Stimulated activated CD4-positive, alpha-beta T cell treated with anti-CD3 and anti-CD28 coated beads, Interleukin-2, amount 100 ng/mL, for 24 hours (primary cell): ENCODE results near the gene KIF1A.
A peak's percentile ranks its signal among the peaks of the same experiment; 100 is the strongest.
"Not testable (repeated sequence)": the region's sequence is repeated elsewhere in the genome, so short reads cannot be mapped to it uniquely, and the experiment has no call there.

ENCODE experiments used
- DNase-seq, 2 donors: peaks; one replicate each; pipeline ENCODE4 v3.0.0-alpha.2; 2020

KIF1A gene

DNA sequence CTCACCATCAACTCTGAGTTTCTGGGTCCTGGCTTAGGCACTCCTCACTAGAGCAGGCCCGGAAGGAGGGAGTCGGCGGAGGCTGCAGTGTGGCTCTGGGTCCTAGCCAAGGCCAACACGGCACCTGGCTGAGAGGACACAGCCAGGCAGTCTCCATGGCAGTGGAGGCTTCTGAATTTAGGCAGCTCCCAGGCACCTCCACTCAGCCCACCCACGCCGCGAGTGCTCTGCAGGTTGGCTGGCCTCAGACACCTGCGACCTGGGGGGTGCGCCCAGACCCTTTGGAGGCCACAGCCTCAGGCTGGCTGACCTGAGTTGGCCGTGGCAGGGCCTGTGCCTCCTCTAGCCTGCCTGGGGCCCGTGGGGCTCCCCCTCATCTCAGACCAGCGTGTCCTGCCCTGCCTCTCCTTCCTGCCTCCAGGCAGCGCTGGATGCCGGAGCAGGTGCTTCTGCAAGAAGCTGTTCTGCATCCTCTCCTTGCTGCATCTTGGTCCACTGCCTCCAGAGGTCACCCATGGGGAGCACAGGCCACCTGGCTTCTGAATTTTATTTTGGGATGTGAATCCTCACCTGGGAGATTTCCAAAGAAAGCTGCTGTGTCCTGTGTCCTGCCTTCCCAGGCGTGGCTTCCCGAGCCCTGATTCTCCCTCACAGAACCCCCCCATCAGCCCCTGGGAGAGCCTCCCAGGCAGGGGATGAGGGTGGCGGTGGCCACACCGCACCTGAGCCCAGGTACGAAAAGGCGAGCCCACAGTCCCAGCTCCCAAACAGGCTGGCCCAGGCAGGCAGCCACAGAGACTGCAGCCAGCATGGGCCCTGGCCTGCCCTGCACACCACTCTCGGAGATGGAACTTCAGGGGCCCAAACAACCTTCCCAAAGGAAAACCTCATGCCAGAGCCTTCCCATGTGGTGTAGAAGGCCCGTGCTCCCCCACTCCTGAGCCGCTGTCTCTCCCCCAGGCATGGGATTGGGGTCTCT lies 105.0 kb downstream of the KIF1A start:
- DNase-seq, result no peak

DNA sequence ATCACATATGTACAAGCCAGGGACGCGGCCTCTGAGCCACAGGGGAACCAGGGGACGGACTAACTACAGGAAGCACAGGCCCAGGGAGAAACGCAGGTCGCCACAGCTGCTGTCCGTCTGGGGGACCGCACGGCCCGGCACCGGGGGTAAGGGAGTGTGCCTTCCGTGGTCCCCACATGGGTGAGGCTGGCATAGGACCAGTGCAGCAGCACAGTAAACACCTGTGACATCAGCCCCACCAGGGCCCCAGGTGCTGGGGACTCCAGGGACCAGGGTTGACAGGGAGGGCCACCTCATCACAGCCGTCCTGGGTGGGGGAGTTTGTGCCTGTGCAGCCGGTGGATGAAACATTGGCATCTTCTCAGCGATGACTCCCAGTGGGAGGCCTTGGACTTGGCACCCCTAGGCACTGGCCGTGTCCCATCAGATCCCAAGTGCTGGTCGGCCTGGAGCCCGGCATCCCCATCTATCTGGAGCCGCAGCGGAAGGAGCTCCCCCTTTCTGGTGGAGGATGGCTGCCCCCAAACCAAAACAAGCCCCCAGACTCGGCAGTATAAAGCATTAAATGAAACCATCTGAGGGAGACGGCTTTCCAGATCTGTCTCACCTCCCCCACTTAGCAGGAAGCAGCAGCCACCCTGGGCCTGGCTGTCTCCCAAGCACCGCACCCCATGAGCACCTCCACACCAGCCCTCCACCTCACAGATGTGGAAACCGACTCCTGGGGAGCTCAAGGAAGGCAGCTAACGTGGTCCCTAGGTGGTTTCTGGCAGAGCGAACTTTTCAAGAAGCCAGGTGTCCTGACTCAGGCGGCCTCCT lies 105.9 kb downstream of the KIF1A start:
- DNase-seq, result no peak

GRCh38 chr2:240713071-240713927 lies 106.7 kb downstream of the KIF1A start:
- no peak for DNase-seq

GRCh38 chr2:240712121-240712520 lies 107.9 kb downstream of the KIF1A start:
- no peak for DNase-seq

GRCh38 chr2:240711701-240712100 lies 108.3 kb downstream of the KIF1A start:
- no peak for DNase-seq

DNA sequence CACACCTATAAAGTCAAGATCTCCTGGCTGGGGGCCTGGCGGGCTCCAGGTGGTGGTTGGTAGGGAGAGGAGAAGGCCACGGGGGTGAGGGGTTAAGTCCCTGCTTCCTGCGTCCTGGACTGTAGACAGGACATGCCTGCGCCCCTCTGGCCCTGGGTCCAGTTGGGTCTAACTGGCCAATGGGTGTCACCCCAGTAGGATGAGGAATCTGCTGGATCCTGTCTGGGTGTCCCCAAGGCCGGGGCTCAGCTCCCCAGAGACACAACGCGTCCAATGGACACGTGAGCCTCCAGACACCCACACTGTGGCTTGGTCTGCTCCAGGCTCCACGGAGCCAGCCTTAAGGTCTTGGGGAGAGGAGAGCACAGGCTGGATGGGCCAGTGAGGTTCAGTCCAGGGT lies 108.7 kb downstream of the KIF1A start:
- no peak for DNase-seq

DNA sequence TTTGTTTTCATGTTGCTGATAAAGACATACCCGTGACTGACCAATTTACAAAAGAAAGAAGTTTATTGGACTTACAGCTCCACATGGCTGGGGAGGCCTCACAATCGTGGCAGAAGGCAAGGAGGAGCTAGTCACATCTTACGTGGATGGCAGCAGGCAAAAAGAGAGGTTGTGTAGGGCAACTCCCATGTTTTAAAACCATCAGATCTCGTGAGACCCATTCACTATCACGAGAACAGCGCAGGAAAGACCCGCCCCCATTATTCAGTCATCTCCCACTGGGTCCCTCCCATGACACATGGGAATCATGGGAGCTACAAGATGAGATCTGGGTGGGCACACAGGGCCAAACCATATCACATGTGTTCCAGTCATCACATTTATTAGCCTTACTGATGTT lies 111.6 kb downstream of the KIF1A start:
- no peak for DNase-seq

DNA sequence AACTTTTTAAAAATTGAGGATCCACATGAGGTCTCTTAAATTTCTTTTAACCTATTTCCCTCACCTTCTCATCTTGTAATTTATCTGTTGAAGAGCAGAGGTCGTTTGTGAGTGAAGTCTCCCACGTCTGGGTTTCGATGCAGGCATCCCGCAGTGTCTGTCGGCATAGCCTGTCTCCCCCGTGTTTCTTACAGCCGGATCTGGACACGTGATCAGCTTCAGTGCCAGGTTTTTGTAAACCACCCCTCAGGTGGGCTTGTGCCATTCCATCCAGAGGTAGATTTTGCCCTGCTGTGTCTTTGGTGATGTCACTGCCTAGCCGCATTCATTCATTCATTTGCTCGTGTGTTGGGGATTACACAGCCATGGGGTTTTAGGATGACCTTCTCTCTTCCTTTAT lies 112.2 kb downstream of the KIF1A start:
- DNase-seq, result no peak

DNA sequence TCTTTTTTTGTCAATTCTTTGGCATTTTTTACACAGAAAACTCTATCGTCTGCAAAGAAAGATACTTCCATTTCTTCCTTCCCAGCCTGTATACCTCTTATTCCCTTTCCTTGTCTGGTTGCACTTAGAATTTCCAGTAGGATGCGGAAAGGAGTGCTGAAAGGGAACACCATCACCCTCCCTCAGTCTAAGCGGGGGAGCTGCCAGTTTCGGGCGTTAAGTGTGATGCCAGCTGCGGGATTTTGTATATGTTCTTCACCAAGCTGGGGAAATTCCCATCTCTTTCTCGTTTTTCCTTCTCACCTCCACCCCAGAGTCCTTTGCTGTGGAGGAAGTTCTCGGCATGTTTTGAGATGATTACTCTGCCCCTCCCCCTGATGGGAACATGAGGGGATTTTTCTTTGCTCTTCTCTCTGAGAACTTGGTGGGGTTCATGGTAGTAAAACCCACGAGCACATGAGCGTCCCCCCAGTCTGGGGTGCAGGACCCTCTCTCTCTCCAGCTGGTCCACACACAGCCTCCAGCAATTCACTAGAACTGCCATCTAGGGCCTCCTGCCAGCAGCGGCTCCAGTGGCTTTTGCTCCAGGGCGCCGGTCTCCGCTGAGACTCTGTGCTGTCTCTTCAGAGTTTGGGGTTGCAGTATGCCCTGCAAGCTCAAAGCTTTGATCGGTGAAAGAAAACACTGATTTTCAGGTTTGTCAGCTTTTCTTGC lies 112.8 kb downstream of the KIF1A start:
- DNase-seq, result no peak

- DNase-seq, result peak in 1 of 2 donors; percentile 7
These were observed 114.7 kb downstream of the KIF1A start for GRCh38 chr2:240705204-240705791.

GRCh38 chr2:240704651-240705050 lies 115.4 kb downstream of the KIF1A start:
- DNase-seq, result peak; percentile 43 to 45

GRCh38 chr2:240703417-240704341 lies 116.3 kb downstream of the KIF1A start:
- DNase-seq, result no peak

- no peak for DNase-seq
These were observed 117.4 kb downstream of the KIF1A start for GRCh38 chr2:240702640-240703011.

DNA sequence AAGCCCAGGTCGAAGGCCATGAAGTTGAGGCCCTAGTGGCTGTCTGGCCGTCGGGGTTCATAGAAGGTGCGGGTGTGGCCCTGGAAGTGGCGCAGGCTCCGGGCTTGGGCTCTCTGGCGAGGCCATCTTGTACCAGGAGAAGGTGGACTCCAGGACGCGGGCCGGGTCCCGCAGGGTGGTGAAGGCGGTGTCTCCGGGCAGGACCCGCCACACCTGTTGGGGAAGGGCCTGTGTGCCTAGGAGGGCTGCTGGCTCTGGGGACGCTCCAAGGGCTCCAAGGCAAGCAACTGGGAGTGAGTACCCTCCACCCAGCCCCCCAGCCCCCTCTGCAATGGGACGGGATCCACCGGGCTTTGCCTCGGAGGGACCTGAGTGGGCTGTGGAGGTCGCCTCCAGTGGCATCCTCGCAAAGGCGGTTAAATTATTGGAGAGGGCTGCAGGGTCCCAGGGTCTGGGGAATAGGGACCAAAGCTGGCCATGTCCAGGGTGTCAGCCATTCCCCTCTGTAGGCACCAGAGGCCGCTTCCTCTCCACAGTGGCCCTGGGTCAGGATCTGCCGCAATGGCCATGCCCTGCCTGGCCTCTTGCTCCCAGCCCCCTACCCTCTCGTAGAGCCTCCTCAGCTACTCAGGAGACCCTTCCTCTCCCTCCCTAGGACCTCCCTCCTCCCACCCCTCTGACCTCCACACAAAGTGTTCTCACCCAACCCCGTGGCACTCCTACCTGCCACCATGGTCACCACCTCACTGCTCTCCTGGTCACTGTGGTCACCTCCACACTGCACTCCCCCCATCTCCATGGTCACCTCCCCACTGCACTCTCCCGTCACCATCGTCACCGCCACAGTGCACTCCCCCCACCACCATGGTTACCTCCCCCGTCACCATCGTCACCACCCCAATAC lies 118.0 kb downstream of the KIF1A start:
- DNase-seq, result no peak

DNA sequence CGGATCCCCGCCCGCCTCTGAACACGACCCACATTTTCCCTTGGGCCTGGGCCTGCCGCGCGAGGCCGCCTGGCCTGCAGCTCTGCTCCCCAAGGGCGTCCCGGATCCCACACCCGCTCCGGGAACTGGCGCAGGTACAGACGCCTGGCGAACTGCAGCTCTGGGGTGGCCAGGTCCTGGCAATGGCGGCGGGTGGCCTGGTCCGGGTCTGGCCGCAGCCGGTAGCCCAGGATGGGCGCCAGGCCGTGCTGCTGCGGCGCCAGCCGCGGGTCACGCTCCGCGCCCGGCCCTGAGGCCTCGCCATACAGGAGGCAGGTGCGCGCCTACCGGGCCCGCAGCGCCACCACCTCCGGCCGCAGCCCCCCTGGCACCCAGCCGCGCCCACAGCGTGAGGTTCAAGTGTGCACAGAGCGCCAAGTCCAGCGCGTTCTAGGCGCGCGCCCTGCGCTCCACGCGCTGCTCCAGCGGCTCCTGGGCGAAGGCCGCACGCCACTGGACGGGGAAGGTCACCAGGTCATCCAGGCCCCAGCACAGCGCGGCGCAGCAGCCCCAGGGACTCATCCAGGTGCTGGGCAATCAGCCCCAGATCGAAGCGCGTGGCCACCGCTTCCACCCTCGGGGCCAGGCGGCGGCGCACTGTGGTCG lies 118.8 kb downstream of the KIF1A start:
- no peak for DNase-seq

GRCh38 chr2:240700616-240701015 lies 119.4 kb downstream of the KIF1A start:
- not testable (repeated sequence) for DNase-seq

GRCh38 chr2:240699835-240700234 lies 120.2 kb downstream of the KIF1A start:
- DNase-seq, result not testable (repeated sequence)

DNA sequence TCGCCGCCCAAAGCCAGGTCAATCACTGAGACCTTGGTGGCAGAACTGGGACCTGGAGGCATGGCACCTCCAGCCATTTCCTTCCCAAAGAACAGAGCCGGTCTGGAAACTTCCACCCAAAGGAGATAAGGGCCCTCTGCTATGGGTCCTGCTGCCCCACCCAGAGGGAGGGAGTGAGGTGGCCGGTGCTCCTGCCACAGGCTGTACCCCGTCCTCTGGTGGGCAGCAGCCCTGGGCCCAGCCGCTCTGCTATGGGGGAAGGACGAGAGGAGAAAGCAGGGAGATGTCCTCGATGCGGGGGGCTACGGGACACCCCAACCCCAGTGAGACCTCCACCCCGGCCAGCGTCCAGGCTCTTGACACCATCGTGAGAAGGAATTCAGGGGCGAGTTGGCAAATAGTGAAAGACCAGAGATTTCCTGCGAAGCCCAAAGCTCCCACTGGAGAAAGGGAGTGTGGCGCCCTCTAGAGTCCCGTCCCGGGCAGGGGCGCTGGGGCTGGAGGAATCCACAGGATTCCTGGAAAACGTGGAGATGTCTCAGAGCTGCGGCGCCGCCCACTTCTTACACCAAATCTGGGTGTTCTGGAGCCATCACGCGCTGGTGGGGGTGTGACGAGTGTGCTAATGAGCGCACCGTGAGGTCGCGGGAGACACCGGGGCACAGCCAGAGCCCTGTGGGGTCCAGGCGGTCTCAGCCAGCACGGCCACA lies 121.0 kb downstream of the KIF1A start:
- DNase-seq, result not testable (repeated sequence)
